HG03432 (cell line): ENCODE measurements around the gene RGMA.
"Not testable (repeated sequence)": the region's sequence is repeated elsewhere in the genome, so short reads cannot be mapped to it uniquely, and the experiment has no call there.

Experiments used
- ATAC-seq: cut with Tn5 transposase; IDR thresholded peaks from one replicate; pipeline ENCODE4 v1.9.1; 2021; ENCODE audit warnings: mild to moderate bottlenecking, moderate library complexity; ENCODE audit not compliant: unreplicated experiment

Gene RGMA

DNA sequence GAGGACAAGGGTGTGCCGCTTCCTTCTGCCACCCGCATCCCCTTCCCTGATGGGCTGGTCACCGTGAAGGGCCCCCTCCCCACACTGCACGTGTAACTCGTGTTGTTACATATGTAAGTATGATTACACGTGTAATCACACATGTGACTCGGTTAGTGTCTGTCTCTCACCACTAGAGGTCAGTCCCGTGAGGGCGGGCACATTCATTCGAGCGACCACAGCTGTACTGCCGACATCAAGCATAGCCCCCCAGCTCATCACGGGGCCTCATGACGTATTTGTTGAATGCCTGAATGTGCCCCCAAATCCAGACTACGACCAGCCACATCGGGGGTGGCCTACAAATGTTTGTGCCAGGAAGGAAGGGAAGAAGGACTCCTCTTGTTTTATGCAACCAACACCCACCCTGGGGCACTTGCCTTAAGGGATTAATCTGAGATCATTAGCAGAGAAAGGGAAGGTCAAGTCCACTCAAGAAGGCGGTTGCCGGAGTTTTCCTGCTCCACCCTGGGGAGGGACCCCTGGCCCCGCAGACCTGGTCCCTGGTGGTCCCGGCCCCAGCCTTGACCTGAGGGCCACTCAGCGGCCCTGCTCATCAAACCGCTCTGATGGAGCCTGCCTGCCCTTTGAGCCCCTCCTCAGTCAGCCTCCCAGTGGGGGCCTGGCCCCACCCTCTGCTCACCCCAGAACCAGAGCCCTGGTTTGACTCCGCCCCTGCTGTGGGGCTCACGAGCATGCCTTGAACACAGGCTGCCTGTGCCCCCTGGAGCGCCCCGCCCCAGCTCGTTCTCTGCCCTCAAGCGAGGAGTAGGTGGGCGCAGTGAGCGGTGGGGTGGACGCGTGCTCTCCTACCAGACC is 52.8 kb downstream of the RGMA start:
- peak; percentile 83 for ATAC-seq

- ATAC-seq: peak; percentile 27
Observed at GRCh38 chr15:93035092-93035915, 53.7 kb downstream of the RGMA start.

GRCh38 chr15:93034512-93034911 is 54.5 kb downstream of the RGMA start:
- ATAC-seq: no peak

DNA sequence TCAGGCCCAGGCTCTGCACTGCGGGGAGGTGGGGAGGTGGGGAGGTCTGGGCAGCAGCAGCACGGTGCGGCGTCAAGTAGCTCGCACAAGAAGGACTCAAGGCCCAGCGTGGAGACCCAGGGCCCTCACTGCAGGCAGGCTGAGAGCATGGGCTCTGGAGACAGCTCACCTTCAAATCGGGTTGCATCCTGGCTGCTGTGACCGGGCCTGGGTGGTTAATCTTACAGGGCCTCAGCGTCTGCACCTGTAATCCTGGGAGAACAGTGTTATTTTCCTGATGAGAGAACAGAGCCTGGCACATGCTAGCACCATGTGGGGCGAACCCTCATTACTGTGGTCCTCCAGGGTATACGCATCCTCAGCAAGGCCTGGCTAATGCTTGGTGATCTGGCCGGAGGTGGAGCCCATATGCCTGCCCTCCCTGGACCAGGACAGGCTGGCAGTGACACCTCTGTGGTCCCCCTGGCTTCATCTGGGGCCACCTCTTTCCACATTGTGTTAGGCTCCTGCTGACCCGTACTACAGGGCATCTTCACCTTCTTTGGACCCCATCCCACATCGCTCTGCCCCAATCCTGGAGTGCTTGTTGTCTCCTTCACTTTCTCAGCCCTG is 55.5 kb downstream of the RGMA start:
- ATAC-seq: no peak

DNA sequence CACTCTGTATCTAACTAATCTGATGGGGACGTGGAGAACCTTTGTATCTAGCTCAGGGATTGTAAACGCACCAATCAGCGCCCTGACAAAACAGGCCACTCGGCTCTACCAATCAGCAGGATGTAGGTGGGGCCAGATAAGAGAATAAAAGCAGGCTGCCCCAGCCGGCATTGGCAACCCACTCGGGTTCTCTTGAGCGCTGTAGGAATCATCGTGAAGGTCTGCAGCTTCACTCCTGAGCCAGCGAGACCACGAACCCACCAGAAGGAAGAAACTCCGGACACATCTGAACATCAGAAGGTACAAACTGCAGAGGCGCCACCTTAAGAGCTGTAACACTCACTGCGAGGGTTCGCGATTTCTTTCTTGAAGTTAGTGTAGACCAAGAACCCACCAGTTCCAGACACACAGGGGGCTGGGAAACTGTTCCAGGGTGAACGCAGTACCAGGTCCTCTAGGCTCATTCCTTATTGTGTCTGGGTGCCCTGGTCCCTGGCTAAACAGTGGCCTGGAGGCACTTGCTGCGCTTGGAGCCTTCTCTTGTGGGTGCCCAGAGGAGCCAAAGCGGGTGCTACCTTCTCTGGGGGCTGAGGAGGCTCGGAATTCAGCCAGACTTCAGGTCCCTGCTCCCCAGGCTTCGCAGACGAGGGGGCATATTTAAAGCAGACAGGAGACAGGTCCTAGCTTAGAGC is 56.4 kb downstream of the RGMA start:
- not testable (repeated sequence) for ATAC-seq

DNA sequence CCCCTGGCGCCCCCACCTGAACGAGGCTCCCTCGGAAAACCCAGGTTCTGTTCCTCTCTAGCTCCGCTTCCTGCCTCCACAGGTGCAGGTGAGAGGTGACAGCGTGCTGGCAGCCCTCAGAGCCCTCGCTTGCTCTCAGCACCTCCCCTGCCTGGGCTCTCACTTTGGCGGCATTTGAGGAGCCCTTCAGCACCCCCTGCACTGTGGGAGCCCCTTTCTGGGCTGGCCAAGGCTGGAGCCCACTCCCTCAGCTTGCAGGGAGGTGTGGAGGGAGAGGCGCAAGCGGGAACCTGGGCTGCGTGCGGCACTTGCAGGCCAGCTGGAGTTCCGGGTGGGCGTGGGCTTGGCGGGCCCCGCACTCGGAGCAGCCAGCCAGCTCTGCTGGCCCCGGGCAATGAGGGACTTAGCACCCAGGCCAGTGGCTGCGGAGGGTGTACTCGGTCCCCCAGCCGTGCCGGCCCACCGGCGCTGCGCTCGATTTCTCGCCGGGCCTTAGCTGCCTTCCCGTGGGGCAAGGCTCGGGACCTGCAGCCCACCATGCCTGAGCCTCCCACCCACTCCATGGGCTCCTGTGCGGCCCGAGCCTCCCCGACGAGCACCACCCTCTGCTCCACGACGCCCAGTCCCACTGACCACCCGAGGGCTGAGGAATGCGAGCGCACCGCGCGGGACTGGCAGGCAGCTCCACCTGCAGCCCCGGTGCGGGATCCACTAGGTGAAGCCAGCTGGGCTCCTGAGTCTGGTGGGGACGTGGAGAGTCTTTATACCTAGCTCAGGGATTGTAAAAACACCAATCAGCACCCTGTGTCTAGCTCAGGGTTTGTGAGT is 57.2 kb downstream of the RGMA start:
- ATAC-seq: not testable (repeated sequence)

DNA sequence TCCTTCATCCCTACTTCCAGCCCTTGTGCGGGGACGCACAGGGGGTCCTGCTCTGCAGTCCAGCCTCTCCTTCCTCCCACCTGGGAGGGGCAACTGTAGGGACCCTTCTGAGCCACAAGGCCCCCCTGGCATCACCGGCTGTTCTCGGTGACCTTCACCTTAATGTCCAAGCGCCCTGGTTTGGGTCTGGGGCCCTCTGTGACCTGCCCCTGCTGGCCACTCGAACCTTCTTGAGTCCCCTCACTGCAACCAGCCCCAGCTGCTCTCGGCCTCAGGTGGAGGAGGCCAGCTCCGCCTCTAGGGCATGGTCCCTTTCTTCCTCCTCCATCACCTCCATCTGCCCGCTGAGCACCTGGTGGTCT is 57.9 kb downstream of the RGMA start:
- no peak for ATAC-seq

- peak; percentile 79 for ATAC-seq
Observed at GRCh38 chr15:93030430-93031102, 58.4 kb downstream of the RGMA start.

DNA sequence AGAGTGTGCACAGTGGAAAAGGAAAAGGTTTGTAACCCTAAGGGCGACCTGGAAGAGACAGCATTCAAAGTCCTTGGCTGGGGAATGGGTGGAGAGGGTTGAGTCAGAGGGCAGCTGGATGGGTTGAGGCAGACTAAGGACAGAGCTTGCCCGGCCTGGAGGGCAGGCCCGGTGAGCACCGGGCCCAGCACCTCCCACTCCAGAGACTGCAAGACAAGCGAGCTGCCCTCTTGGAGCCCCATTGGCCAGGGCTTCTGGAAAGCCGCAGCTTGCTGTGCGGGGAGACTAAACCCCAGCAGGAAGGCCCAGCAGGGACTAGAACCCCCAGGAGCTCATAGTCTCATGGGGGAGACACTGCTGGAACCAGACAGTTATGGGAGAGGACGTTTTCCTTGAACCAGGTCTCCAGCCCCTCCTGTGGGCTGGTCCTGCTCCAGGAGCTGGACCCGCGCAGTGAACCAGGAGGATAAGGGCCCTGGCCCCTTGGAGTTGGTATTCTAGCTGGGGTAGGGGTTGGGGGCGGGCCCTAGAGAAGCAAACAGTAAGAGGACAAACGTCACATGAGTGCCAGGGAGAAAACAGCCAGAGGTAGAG is 59.1 kb downstream of the RGMA start:
- no peak for ATAC-seq

DNA sequence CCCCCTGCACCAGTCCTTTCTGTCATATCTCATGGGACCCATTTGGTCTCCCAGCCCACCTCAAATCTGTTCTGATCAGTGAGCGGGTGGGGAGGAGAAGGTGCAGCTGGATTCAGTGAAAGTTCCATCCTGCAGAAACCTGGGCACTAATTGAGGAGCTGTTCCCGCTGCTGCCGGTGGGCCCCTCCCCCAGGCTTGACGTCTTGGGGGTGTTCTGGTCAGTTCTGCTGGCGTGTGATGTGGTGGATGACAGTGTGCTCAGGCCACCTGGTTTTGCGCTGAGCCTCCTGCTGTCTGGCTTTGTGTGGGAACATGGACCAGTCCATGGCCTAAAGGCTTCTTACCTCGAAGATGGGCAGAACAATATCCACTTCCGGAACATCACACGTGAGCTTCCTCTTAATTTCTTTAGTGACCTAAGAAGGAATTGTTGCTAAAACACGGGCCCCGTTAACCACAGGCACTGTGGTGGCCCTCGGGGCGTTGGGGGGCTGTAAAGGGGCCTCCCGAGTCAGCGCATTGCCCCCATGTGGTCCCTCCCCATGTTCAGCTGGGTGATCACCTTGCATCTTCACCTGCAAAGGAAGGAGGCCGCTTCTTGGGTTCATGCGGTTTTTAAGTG is 59.7 kb downstream of the RGMA start:
- ATAC-seq: no peak

DNA sequence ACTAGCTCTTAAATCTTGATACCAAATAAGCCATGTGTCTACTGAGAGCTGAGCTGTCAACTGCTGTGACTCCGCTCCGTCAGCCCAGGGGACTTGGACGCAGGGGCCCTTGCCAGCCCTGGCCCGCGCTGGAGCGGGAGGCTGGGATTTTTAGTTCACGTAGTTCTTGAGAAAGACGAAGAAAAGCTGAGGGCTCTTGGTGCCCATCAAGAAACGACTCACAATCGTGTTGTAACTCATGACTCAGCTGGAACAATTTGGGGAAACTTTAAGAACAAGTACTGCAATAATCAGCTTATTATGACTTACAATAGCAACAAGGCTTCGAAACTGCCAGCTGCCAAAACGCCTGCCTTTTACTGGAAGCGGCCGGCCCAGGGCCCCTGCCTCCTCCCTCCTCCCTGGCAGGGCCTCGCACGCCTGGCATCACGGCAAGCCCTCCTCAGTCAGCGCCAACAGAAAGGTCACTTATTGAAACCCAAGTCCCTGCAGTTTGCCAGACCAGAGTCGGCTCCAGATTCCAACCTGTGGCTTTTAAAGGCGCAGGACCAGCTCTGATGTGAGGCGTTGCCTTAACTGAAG is 60.3 kb downstream of the RGMA start:
- no peak for ATAC-seq

DNA sequence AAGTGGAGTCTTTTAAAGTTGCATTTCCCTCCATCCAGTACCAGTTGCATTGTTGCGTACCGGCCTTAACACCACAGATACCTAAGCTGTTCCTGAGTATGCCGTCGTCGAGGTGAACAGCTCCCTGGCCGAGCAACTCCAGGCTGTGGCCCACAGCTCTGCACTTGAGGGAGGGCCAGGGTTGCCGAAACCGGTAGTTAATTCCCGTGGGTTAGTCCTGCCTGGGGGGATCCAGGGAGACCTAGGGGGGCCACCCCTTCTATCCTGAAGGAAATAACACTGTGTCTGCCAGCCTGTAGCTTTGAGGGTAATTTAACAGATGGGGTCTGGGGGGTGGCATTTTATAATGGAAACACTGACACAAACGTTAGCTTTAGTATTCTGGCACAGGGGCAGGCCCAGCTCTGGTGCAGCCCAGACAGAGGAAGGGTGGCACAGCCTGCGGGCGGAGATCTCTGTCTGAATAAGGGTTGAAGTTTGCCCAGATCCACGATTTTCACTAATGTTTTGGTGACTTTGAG is 60.8 kb downstream of the RGMA start:
- ATAC-seq: no peak

GRCh38 chr15:93027413-93027812 is 61.6 kb downstream of the RGMA start:
- no peak for ATAC-seq

- no peak for ATAC-seq
Observed at GRCh38 chr15:93026380-93026817, 62.6 kb downstream of the RGMA start.

DNA sequence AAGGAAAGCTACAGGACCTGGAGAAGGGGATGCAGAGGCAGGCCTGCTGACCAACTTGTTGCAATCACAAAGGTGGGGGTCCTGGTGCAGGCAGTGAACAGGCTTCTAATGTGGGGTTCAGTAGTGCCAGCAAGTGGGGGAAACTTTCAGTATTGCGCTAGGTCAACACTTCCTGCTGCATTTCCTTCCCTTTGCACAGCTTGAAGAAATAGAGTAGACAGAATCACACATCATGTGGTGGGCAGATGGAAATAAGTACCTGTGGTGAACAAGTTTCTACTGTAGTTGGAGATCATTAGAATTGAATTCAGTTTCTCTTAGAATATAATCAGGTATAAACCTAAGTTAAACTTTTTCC is 63.4 kb downstream of the RGMA start:
- no peak for ATAC-seq

GRCh38 chr15:93024716-93025624 is 64.0 kb downstream of the RGMA start:
- ATAC-seq: no peak

- no peak for ATAC-seq
Observed at GRCh38 chr15:93024293-93024692, 64.7 kb downstream of the RGMA start.
